ENCODE measurements around the gene COLEC12.

DNA sequence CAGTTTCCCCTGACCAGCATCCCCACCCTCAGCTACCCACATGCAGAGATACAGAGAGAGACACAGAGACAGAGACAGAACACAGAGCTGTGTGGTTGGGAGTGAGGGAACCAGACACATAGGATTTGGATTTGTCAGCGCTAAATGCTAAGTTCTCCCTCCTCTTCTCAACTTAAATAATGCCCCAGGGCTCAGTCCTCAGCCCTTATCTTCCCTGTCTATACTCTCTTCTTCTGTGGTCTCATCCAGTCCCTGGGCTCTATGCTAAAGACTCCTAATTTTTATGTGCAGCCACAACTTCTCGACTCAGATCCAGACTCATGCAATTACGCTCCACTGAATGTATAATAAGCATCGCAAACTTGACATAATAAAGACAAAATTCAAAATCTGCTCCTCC lies 47.1 kb downstream of the COLEC12 start:
- TF ChIP-seq EZH2 (IDR thresholded peaks at IDR 0.05) (no peak), POLR2AphosphoS5 (IDR thresholded peaks at IDR 0.05; ENCODE audit: borderline replicate concordance, low read depth, low read length) (no peak), FOXP2 (optimal IDR thresholded peaks at IDR 0.05; ENCODE audit: control extremely low read depth, extremely low read length, insufficient read depth) (no peak)
